ENCODE measurements around the gene MORF4L1.

DNA sequence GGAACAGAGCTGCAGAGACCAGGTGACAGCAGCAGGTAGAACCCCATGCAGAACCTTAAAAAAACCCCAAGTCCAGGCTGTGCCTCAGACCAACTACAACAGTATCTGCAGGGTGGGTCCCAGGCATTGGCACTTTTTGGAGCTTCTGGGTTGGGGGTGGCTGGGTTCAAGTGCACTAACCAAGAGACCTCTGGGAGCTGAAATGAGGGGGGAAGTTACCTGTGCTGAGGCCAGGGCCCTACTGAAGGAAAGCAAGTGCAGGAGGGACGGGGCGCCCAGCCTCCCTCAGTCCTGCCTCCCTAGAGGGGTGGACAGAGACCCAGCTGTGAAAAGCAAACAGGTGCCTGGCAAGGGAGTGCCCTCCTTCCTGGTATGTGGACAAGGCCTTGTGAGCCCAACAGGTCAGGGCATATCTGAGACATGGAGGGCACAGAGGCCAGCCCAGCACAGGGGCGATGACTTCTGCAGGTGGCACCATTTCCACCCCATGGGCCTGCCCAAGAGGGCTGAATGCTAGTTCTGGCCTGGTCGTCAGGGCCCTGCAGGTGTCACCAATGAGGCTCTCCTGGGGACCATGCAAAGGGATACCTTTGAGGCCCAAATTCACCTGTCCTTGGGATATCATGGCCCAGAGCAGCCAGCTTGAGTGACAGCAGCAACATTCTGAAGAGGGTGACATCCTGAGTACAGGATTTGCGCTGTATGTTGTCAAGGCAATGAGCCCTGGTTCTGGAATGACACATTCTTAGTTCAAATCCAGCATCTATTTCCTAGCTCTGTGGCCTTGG, 53.5 kb downstream of the MORF4L1 start:
- TF ChIP-seq, protein P1, sequence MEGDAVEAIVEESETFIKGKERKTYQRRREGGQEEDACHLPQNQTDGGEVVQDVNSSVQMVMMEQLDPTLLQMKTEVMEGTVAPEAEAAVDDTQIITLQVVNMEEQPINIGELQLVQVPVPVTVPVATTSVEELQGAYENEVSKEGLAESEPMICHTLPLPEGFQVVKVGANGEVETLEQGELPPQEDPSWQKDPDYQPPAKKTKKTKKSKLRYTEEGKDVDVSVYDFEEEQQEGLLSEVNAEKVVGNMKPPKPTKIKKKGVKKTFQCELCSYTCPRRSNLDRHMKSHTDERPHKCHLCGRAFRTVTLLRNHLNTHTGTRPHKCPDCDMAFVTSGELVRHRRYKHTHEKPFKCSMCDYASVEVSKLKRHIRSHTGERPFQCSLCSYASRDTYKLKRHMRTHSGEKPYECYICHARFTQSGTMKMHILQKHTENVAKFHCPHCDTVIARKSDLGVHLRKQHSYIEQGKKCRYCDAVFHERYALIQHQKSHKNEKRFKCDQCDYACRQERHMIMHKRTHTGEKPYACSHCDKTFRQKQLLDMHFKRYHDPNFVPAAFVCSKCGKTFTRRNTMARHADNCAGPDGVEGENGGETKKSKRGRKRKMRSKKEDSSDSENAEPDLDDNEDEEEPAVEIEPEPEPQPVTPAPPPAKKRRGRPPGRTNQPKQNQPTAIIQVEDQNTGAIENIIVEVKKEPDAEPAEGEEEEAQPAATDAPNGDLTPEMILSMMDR (IDR thresholded peaks at IDR 0.05; ENCODE audit: insufficient read depth, low read depth, low read length), result no peak
- TF ChIP-seq EZH2 (IDR thresholded peaks at IDR 0.05; ENCODE audit: insufficient read depth, low read length), result no peak
